LNCAP (cell line): ENCODE data around the gene GANC.

Experiments used
- TF ChIP-seq, protein P1 (sequence below): fragments of 450-650 bp; IDR thresholded peaks from 2 replicates; pipeline ENCODE4 v1.5.1; 2017; ENCODE audit warnings: mild to moderate bottlenecking

Gene GANC

DNA sequence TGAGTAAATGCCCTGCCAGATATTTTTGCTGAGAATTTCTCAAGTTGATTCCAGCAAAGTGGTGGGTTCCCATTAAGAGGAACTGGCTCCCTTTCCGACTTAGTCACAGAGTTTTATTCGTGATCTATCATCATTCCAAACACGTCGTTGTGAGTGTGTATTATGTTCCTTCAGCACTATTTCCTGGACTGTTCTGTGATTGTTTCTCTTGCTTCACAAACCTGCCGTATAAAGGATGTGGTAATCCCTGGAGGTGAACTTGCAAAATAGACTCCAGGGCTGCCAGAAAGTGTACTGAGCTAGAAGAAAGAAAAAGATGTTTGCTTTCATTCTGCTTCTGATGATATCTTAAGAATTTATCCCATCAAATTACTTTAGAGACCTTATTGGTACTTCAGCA is 71.8 kb downstream of the GANC start:
- TF ChIP-seq, protein P1, sequence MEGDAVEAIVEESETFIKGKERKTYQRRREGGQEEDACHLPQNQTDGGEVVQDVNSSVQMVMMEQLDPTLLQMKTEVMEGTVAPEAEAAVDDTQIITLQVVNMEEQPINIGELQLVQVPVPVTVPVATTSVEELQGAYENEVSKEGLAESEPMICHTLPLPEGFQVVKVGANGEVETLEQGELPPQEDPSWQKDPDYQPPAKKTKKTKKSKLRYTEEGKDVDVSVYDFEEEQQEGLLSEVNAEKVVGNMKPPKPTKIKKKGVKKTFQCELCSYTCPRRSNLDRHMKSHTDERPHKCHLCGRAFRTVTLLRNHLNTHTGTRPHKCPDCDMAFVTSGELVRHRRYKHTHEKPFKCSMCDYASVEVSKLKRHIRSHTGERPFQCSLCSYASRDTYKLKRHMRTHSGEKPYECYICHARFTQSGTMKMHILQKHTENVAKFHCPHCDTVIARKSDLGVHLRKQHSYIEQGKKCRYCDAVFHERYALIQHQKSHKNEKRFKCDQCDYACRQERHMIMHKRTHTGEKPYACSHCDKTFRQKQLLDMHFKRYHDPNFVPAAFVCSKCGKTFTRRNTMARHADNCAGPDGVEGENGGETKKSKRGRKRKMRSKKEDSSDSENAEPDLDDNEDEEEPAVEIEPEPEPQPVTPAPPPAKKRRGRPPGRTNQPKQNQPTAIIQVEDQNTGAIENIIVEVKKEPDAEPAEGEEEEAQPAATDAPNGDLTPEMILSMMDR = no peak

DNA sequence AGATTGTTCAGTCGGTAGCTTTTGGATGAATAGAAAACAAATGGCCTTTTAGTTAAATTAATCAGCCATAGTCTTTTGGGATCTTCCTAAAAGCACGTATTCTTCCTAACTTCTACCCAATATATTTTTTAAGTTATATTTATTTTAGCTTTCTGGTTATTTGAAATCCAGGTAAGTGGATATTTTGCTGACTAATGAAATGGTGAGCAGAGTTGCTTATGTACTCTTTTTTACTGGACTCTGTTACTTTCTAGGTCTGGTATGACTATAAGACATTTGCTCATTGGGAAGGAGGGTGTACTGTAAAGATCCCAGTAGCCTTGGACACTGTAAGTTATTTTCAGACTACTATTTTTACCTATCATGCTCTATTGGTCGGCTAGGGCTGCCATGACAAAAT is 72.5 kb downstream of the GANC start:
- TF ChIP-seq, protein P1 = no peak

DNA sequence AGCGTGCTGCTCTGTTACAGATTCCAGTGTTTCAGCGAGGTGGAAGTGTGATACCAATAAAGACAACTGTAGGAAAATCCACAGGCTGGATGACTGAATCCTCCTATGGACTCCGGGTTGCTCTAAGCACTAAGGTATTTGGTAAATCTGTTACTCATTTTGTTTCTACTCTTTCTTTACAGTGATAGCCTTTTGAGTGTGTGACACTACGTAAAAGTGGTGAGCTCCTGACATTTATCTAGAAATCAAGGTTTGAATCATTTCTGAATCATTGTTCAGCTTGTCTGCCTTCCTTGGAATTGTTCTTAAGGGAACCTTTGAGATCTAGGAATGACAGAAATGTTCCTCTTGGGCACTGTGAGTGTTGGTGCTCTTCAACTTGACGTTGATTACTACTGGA is 75.1 kb downstream of the GANC start:
- TF ChIP-seq, protein P1 = no peak

DNA sequence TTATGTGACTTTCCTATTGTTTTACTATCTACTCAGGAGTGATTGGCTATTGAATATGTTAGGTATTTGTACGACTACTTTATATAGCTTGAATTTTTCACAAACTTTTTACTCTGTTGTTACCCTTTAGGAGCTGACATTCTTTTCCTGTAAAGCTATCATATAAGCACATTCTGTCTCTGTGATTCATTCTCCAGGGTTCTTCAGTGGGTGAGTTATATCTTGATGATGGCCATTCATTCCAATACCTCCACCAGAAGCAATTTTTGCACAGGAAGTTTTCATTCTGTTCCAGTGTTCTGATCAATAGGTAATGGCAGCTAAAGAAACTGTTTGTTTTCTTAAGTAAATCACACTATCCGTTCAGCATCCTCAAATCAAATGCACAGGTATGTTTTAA is 76.2 kb downstream of the GANC start:
- TF ChIP-seq, protein P1 = no peak

DNA sequence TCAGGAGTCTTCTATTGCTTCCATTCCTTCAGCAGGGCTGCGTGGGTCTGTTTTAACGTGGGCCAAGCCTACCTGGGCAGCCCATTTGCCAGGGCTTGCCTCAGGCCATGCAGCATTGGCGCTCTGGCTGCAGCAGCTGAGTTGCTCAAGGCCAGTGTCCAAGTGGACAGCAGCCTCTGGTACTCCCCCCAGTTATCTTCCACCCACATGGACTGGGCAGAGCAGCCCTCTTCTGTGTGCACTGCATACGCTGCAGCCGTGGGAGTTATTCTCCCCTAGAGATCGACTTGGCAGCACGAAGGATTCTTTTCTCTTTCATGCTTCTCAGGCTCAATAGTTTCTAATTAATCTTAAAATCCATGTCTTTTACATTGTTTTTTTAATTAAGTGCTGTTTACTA is 79.4 kb downstream of the GANC start:
- TF ChIP-seq, protein P1 = no peak

DNA sequence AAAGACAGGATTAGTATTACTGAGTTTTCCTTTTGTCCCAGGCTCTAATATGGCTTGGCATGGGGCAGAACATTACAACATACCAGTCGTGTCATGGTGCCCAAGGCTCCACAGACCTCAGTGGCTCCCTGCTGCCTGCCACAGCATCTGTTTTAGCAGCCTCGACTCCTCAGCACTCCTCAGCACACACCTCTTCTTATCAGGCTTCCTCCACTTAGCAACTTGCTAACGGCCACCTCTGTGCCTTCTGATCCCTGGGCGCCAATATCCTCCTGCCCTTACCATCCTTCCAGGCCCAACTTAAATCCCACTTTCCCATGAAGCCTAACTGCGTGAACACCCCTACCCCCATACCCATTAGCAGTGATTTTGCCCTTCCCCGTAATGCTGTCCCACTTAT is 80.1 kb downstream of the GANC start:
- TF ChIP-seq, protein P1 = no peak

DNA sequence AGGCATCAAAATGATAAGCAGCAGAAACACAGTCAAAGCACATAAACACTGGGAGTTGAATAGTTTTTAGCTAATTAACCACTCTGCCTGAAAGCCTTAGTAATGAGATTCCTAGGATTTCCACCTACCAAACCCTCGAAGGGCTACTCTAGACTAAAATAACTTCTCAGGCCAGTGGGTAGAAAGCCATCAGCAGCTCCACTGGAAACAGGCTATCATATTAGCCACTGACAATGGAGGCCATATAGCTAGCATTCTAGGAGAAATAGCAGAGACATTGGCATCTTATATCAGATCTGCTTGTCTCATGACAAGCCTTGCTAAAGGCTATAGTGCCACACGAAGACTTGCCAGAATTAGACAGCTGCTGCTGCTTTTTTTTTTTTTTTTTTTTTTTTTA is 81.8 kb downstream of the GANC start:
- TF ChIP-seq, protein P1 = no peak

DNA sequence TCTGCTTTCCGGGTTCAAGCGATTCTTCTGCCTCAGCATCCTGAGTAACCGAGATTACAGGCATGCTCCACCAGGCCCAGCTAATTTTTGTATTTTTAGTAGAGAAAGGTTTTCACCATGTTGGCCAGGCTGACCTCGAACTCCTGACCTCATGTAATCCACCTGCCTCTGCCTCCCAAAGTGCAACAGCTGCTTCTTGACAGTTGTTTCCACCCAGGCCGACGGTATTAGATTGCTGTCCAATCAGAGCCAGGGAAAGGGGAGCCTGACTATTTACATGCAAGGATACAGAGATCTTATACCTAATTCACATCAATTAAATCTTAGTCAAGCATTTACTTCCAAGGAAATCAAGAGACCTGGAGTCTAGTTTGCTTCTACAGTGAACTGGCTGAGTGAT is 82.3 kb downstream of the GANC start:
- TF ChIP-seq, protein P1 = no peak
